ENCODE results near the gene PLCG1.

The PLCG1 gene

GRCh38 chr20:41159547-41159946 lies 22.2 kb downstream of the PLCG1 start:
- no peak for DNase-seq
- Mint-ChIP-seq H3K4me1 (peaks cover 39% of the 10 kb centered on the region), H3K9me3 (no peaks in the 10 kb centered on the region), H3K27me3 (ENCODE audit: low read depth, poor library complexity) (no peaks in the 10 kb centered on the region), H3K27ac (peak overlapping the region; percentile 43), H3K4me3 (no peak overlapping the region), H3K36me3 (ENCODE audit: low read depth) (peaks cover 35% of the 10 kb centered on the region)
- TF ChIP-seq CTCF (IDR thresholded peaks at IDR 0.05) = no peak

- Mint-ChIP-seq H3K27me3 (ENCODE audit: low read depth, poor library complexity) (no peaks in the 10 kb centered on the region), H3K4me1 (peaks cover 28% of the 10 kb centered on the region), H3K27ac (peak overlapping the region; percentile 75), H3K36me3 (ENCODE audit: low read depth) (peaks cover 42% of the 10 kb centered on the region), H3K9me3 (no peaks in the 10 kb centered on the region), H3K4me3 (no peak overlapping the region)
- TF ChIP-seq CTCF (IDR thresholded peaks at IDR 0.05) = no peak
- DNase-seq = no peak
Measured at GRCh38 chr20:41160686-41161085, 23.3 kb downstream of the PLCG1 start.

- Mint-ChIP-seq H3K36me3 (ENCODE audit: low read depth) (peaks cover 51% of the 10 kb centered on the region), H3K27me3 (ENCODE audit: low read depth, poor library complexity) (peaks cover under 1% of the 10 kb centered on the region)
Measured at GRCh38 chr20:41161886-41162285, 24.5 kb downstream of the PLCG1 start.

GRCh38 chr20:41162396-41162795 lies 25.1 kb downstream of the PLCG1 start:
- H3K27me3 Mint-ChIP-seq (ENCODE audit: low read depth, poor library complexity) = peaks cover 2% of the 10 kb centered on the region
- no peak for TF ChIP-seq CTCF (IDR thresholded peaks at IDR 0.05)

More at GRCh38 chr20:41161886-41162285, 24.5 kb downstream of the PLCG1 start:
- Mint-ChIP-seq H3K4me3 (no peak overlapping the region), H3K27ac (no peak overlapping the region), H3K4me1 (peaks cover 18% of the 10 kb centered on the region), H3K9me3 (no peaks in the 10 kb centered on the region)
- no peak for DNase-seq
- no peak for TF ChIP-seq CTCF (IDR thresholded peaks at IDR 0.05)

GRCh38 chr20:41163821-41164220 lies 26.5 kb downstream of the PLCG1 start:
- Mint-ChIP-seq H3K4me1 (no peaks in the 10 kb centered on the region), H3K36me3 (ENCODE audit: low read depth) (peaks cover 62% of the 10 kb centered on the region), H3K27ac (no peak overlapping the region)

More at GRCh38 chr20:41162396-41162795, 25.1 kb downstream of the PLCG1 start:
- Mint-ChIP-seq H3K4me3 (no peak overlapping the region), H3K4me1 (peaks cover 13% of the 10 kb centered on the region), H3K36me3 (ENCODE audit: low read depth) (peaks cover 56% of the 10 kb centered on the region), H3K27ac (no peak overlapping the region), H3K9me3 (no peaks in the 10 kb centered on the region)
- DNase-seq = no peak

More at GRCh38 chr20:41163821-41164220, 26.5 kb downstream of the PLCG1 start:
- no peaks in the 10 kb centered on the region for H3K9me3 Mint-ChIP-seq
- DNase-seq = no peak
- H3K4me3 Mint-ChIP-seq = no peak overlapping the region
- TF ChIP-seq CTCF (IDR thresholded peaks at IDR 0.05) = no peak
- H3K27me3 Mint-ChIP-seq (ENCODE audit: low read depth, poor library complexity) = peaks cover 2% of the 10 kb centered on the region

All from nephron progenitor cell (in vitro differentiated cells).